SJSA1 (cell line): ENCODE measurements around the gene MFSD6. TPM values are rescaled to one million over a fixed set of nuclear protein-coding genes. Genes with fewer than 3 reads are reported as not detected.
"Not testable (repeated sequence)": the region's sequence is repeated elsewhere in the genome, so short reads cannot be mapped to it uniquely, and the experiment has no call there.

Experiments
- DNase-seq, 2 experiments: peaks; one replicate each; pipeline ENCODE4 v3.0.0-alpha.2; 2015 to 2020; ENCODE audit warnings: low spot score in 2 of 2, low read depth in 1 of 2
- H3K27ac ChIP-seq: fragments of 250-450 bp; sonication (Bioruptor Pico); 2 replicates; pipeline ENCODE4 v1.5.1; 2020; ENCODE audit warnings: mild to moderate bottlenecking, moderate library complexity
- H3K27me3 ChIP-seq: fragments of 250-450 bp; sonication (Bioruptor Pico); replicated peaks from 2 replicates; pipeline ENCODE4 v1.5.1; 2020; ENCODE audit warnings: mild to moderate bottlenecking, moderate library complexity
- H3K36me3 ChIP-seq: fragments of 250-450 bp; sonication (Bioruptor Pico); 2 replicates; pipeline ENCODE4 v1.5.1; 2020; ENCODE audit warnings: mild to moderate bottlenecking
- H3K4me1 ChIP-seq: fragments of 250-450 bp; sonication (Bioruptor Pico); replicated peaks from 2 replicates; pipeline ENCODE4 v1.6.1; 2021; ENCODE audit warnings: mild to moderate bottlenecking
- H3K4me3 ChIP-seq: fragments of 250-450 bp; sonication (Bioruptor Pico); 2 replicates; pipeline ENCODE4 v1.5.1; 2020; ENCODE audit warnings: mild to moderate bottlenecking
- H3K9me3 ChIP-seq: fragments of 250-450 bp; sonication (Bioruptor Pico); replicated peaks from 2 replicates; pipeline ENCODE4 v1.5.1; 2020; ENCODE audit warnings: mild to moderate bottlenecking
- total RNA-seq: library from RNA; depleted of rRNA; stranded (reverse); fragments of >200 nt; shearing (Covaris generic); gene quantifications from 2 replicates; pipeline ENCODE4 v1.2.3, GENCODE V29; 2014

Gene MFSD6
- total RNA-seq, 1 experiment from 2014 or later: 2.8 TPM

- Histone ChIP-seq H3K4me1 (peaks cover 15% of the 10 kb centered on the region), H3K9me3 (0 out of 2 replicates have a peak, but pooled peaks cover 4% of the 10 kb centered on the region), H3K36me3 (no peaks in the 10 kb centered on the region), H3K27me3 (peaks cover 18% of the 10 kb centered on the region), H3K4me3 (no peak overlapping the region), H3K27ac (no peak overlapping the region)
- no peak for DNase-seq
These were observed 2.0 kb downstream of the MFSD6 start for GRCh38 chr2:190410166-190410565.

- Histone ChIP-seq H3K27ac (no peak overlapping the region), H3K27me3 (peaks cover 17% of the 10 kb centered on the region), H3K9me3 (0 out of 2 replicates have a peak, but pooled peaks cover 2% of the 10 kb centered on the region), H3K36me3 (no peaks in the 10 kb centered on the region), H3K4me3 (no peak overlapping the region), H3K4me1 (peaks cover 11% of the 10 kb centered on the region)
- no peak for DNase-seq
These were observed 4.8 kb downstream of the MFSD6 start for GRCh38 chr2:190412966-190413365.

DNA sequence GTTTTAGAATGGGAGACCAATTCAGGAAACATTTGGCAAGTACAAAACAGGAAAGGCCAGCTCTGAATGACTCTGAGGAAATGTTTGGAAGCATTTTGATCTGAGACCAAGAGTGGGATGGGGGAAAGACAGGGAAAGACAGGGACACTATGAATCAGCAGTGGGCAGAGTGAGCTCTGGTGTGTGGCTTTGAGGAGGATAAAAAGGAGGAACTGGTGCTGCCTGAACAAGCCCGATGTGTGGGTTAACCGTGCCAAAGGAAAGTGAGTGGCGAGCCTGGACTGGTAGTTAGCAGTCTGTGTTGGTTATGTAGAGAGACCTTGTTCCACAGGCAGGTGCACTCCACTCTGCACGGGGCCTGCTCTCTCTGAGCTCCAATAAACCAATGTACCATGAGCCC is 5.3 kb downstream of the MFSD6 start:
- H3K4me1 ChIP-seq: peaks cover 6% of the 10 kb centered on the region; the same call in 1 of the 2 replicates
- H3K27ac ChIP-seq: no peak overlapping the region
- no peak overlapping the region for H3K4me3 ChIP-seq
- H3K27me3 ChIP-seq: peaks cover 15% of the 10 kb centered on the region
- DNase-seq: no peak
- no peaks in the 10 kb centered on the region for H3K9me3 ChIP-seq
- no peaks in the 10 kb centered on the region for H3K36me3 ChIP-seq

- Histone ChIP-seq H3K27me3 (no peaks in the 10 kb centered on the region), H3K4me1 (no peaks in the 10 kb centered on the region), H3K36me3 (no peaks in the 10 kb centered on the region), H3K4me3 (no peak overlapping the region), H3K9me3 (no peaks in the 10 kb centered on the region), H3K27ac (no peak overlapping the region)
- DNase-seq: no peak
These were observed 7.1 kb downstream of the MFSD6 start for GRCh38 chr2:190415251-190415650.

- no peaks in the 10 kb centered on the region for H3K4me1 ChIP-seq
- no peak overlapping the region for H3K27ac ChIP-seq
- H3K4me3 ChIP-seq: no peak overlapping the region
- H3K36me3 ChIP-seq: no peaks in the 10 kb centered on the region
- no peaks in the 10 kb centered on the region for H3K27me3 ChIP-seq
- no peak for DNase-seq
- H3K9me3 ChIP-seq: no peaks in the 10 kb centered on the region
These were observed 7.9 kb downstream of the MFSD6 start for GRCh38 chr2:190415794-190416775.

DNA sequence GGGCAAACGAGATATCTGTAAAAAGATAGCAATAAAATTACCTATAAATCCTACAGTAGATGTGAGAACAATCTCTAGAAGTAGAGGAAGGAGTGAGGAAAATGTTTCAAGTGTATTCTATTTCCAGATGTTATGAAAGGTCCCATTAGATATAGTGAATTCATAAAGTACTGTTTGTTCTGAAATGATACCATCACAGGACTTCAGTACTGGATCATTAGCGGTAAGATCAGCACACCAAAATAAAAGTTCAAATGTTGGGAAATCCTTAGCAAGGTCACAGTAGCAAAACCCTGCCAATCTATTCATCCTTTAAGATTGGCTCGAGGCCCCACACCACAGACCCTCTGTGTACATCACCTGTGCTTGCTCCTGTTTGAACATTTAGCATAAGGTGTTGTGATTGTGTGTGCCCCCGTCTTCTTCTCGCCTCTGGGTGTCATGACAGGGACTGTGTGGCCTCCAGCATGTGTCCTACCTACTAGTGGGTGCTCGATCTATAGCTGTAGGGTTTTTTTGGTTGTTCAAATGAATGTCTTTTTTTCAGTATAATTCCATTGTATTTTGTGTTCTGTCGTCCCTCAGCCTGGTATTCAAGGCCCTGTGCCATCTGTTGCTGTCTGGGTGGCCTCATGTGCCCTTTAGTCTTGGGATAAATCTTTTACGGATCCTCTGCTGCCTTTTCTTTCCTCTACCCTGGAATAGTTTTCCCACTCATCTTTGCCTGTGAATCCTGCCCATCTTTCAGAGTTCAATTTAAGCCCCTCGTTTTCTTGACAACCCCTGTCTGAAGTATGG is 9.1 kb downstream of the MFSD6 start:
- Histone ChIP-seq H3K36me3 (no peaks in the 10 kb centered on the region), H3K4me3 (no peak overlapping the region), H3K4me1 (no peaks in the 10 kb centered on the region), H3K27ac (no peak overlapping the region), H3K9me3 (no peaks in the 10 kb centered on the region), H3K27me3 (no peaks in the 10 kb centered on the region)
- no peak for DNase-seq

DNA sequence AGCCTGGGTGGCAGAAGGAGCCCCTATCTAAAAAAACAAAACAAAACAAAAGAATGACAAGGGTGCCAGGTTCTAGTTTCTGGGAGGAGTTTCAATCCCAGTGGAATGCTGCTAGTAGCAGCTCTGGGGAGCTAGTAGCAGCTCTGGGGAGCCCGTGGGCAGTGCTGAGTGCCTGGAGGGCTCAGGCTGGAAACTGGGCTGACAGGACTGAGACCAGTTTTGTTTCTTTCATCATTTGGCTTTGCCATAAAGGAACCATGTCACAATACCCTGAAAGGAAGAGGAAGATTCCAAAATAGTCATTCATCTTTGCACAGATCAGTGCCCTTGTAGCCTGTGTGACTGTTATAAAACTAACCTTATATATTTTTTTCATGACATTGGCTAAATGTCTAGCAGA is 10.6 kb downstream of the MFSD6 start:
- no peak for DNase-seq
- Histone ChIP-seq H3K27ac (no peak overlapping the region), H3K9me3 (no peaks in the 10 kb centered on the region), H3K4me3 (no peak overlapping the region), H3K27me3 (no peaks in the 10 kb centered on the region), H3K4me1 (no peaks in the 10 kb centered on the region), H3K36me3 (no peaks in the 10 kb centered on the region)

- no peaks in the 10 kb centered on the region for H3K27me3 ChIP-seq
- DNase-seq: no peak
- no peak overlapping the region for H3K4me3 ChIP-seq
- no peak overlapping the region for H3K27ac ChIP-seq
- H3K4me1 ChIP-seq: no peaks in the 10 kb centered on the region
- H3K36me3 ChIP-seq: no peaks in the 10 kb centered on the region
- no peaks in the 10 kb centered on the region for H3K9me3 ChIP-seq
These were observed 12.6 kb downstream of the MFSD6 start for GRCh38 chr2:190420801-190421200.

DNA sequence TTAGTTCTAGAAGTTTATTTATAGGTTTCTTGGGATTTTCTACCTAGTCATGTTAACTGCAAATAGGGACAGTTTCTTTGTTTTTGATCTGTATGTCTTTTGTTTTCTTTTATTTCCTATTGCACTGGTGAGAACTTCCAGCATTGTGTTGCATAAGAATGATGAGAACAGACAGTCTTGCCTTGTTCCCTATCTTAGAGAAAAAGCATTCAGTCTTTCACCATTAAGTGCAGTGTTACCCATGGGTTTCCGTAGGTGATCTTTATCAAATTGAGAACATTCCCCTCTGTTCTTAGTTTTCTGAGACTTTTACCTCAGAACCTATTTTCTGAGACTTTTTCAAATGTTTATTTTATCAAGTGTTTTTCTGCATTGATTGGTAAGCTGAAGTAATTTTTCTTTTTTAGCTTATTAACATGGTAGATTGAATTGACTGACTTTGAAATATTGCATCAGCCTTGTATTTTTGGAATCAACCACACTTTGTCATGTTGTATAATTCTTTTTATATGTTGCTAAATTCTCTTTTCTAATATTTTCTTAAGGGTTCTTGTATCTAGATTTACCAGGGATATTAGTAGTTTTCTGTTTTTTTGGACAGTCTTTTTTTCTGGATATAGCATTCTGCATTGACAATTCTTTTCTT is 17.2 kb downstream of the MFSD6 start:
- no peaks in the 10 kb centered on the region for H3K4me1 ChIP-seq
- H3K27ac ChIP-seq: no peak overlapping the region
- H3K4me3 ChIP-seq: no peak overlapping the region
- no peaks in the 10 kb centered on the region for H3K27me3 ChIP-seq
- no peaks in the 10 kb centered on the region for H3K9me3 ChIP-seq
- DNase-seq: no peak
- H3K36me3 ChIP-seq: no peaks in the 10 kb centered on the region

DNA sequence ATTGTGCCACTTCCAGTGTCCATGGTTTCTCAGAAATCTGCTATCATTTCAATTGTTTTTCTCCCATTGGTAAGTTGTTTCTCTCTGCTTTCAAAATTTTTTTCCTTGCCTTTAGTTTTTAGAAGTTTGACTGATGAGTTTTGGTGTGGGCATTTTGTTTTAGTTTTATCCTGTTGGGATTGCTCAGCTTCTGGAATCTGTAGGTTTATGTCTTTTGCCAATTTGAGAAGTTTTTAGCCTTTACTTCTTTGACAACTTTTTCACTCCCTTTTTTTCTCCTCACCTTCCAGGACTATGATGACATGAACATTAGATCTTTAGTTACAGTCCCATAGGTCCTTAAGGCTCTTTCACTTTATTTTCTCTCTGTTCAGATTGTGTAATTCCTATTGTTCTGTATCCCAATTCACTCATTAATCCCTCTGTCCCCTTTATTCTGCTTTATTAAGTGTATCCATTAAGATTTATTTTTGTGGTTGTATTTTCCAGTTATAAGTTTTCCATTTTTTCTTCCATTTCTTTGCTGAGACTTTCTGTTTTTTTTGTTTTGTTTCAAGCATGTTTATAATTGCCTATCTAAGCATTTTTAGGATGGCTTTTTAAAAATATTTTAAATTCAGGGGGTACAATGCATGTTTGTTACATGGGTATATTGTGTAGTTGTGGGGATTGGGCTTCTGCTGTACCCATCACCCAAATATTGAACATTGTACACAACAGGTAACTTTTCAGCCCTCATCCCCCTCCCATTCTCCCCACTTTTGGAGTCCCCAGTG is 17.9 kb downstream of the MFSD6 start:
- DNase-seq: no peak
- Histone ChIP-seq H3K4me1 (no peaks in the 10 kb centered on the region), H3K36me3 (no peaks in the 10 kb centered on the region), H3K27me3 (no peaks in the 10 kb centered on the region), H3K4me3 (no peak overlapping the region), H3K9me3 (no peaks in the 10 kb centered on the region), H3K27ac (no peak overlapping the region)

DNA sequence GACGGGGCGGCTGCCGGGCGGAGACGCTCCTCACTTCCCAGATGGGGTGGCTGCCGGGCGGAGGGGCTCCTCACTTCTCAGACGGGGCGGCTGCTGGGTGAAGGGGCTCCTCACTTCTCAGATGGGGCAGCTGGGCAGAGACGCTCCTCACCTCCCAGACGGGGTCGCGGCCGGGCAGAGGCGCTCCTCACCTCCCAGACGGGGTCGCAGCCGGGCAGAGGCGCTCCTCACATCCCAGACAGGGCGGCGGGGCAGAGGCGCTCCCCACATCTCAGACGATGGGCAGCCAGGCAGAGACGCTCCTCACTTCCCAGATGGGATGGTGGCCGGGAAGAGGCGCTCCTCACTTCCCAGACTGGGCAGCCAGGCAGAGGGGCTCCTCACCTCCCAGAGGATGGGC is 22.7 kb downstream of the MFSD6 start:
- not testable (repeated sequence) for H3K27me3 ChIP-seq, H3K9me3 ChIP-seq, H3K4me3 ChIP-seq, DNase-seq, H3K4me1 ChIP-seq, H3K27ac ChIP-seq, H3K36me3 ChIP-seq

DNA sequence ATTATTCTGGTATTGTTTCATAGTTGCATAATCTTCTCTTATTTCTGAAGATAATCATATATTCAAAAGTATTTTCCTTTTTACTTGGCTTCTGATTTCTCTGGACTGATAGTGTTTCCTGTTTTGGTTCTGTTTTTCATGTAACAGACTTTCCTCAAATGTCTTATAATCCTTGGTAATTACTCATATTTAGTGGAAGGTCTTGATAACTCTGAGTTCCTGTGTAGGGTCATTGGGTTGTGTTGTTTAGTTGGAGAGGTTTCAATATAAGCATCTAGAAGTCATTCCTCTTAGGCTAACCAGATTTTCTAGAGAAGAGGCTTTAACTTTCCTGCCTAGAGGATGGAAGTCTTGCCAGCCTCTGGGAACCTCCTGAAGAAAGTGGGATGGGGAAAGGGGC is 23.8 kb downstream of the MFSD6 start:
- H3K36me3 ChIP-seq: no peaks in the 10 kb centered on the region
- DNase-seq: no peak
- no peak overlapping the region for H3K27ac ChIP-seq
- no peaks in the 10 kb centered on the region for H3K27me3 ChIP-seq
- H3K4me1 ChIP-seq: 0 out of 2 replicates have a peak, but pooled peaks cover 4% of the 10 kb centered on the region
- no peaks in the 10 kb centered on the region for H3K9me3 ChIP-seq
- H3K4me3 ChIP-seq: no peak overlapping the region

GRCh38 chr2:190432567-190433231 is 24.5 kb downstream of the MFSD6 start:
- no peak for DNase-seq
- Histone ChIP-seq H3K9me3 (no peaks in the 10 kb centered on the region), H3K4me1 (0 out of 2 replicates have a peak, but pooled peaks cover 4% of the 10 kb centered on the region), H3K27ac (no peak overlapping the region), H3K4me3 (no peak overlapping the region), H3K27me3 (no peaks in the 10 kb centered on the region), H3K36me3 (no peaks in the 10 kb centered on the region)
